GM19328 (cell line): Measurements from ENCODE around the gene PRDM16.

Experiments
- ATAC-seq: cut with Tn5 transposase; IDR thresholded peaks from one replicate; pipeline ENCODE4 v1.9.1; 2021; ENCODE audit warnings: mild to moderate bottlenecking, moderate library complexity; ENCODE audit not compliant: unreplicated experiment

PRDM16 gene

DNA sequence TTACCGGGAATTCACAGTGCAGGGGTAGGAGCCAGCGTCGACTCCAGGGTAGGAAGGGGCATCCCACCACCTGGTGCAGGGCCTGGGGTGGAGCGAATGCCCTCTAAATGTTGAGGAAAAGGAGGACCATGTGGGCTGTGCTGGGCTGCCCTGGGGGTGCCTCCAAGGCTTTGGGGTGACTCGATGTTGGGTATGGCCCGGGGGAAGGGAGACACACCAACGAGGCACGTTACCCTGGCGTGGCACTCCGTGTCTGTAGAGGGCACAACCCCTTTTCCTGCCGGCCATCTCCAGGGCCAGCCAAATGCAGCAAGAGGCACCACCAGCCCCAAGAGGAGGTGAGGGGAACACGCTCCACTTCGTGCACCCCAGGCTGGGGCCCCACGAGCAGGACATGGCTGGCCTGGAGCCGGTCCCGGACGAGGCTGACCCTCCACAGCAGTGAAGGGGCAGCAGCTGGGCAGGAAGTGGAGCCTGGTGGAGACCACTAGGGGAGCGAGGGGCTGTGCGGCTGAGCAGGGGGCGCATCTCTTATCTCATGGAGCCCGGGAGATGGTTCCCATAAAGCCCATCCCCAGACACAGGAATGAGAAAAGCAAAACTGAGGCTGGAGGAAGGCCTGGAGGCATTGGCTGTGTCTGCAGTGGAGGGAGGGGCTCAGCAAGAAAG, 36.5 kb upstream of the PRDM16 start:
- no peak for ATAC-seq

DNA sequence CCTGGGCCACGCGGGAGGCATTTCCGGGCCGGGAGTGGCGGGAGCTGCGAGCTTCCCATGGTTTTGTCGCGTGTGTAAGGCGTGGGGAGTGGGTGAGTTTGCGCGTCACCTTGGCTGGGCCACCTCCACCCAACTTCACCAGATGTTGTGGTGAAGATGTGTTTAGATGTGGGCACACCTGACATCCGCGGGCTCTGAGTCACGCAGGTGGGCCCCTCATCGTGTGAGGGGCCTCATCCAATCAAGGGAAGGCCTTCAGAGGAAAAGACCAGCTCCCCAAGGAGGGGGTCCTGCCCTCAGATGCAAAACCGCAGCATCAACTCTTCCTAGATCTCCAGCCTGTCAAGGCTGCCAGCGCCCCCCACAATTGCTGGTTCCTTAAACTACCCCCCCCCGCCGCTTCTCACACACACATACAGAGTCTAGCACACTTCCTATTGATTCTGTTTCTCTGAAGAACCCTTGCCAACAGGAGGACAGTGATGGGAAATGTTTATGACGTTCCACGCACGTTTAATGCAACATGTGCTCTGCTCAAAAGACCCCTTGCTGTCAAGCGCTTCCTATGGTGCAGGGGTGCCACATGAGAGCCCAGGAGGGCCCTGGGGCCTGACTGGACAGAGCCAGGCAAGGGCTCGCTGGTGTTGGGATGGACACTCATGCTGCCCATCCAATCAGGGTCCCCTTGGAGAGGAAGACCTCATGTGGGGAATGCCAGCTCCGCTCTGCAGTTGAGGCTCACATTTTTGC, 35.8 kb upstream of the PRDM16 start:
- no peak for ATAC-seq

- ATAC-seq = no peak
Measured at GRCh38 chr1:3033790-3034090, 35.3 kb upstream of the PRDM16 start.

DNA sequence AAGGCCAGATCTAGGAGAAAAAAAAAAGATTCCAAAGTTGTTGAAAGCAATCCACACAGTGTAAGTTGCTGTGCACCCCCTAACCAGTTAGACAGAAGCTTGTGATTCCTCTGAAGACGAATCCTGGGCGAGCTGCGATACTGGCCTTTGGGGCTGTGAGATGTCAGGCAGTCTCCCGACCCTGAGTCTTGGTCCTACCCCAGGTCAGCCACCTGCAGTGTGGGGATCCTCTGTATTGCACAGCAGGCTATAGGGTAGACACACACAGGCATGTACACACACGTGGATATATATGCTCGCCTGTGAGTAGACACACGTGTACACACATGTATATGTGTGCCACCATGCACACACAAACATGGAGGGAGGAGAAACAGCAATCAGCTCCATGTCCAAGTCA, 34.8 kb upstream of the PRDM16 start:
- ATAC-seq = no peak

DNA sequence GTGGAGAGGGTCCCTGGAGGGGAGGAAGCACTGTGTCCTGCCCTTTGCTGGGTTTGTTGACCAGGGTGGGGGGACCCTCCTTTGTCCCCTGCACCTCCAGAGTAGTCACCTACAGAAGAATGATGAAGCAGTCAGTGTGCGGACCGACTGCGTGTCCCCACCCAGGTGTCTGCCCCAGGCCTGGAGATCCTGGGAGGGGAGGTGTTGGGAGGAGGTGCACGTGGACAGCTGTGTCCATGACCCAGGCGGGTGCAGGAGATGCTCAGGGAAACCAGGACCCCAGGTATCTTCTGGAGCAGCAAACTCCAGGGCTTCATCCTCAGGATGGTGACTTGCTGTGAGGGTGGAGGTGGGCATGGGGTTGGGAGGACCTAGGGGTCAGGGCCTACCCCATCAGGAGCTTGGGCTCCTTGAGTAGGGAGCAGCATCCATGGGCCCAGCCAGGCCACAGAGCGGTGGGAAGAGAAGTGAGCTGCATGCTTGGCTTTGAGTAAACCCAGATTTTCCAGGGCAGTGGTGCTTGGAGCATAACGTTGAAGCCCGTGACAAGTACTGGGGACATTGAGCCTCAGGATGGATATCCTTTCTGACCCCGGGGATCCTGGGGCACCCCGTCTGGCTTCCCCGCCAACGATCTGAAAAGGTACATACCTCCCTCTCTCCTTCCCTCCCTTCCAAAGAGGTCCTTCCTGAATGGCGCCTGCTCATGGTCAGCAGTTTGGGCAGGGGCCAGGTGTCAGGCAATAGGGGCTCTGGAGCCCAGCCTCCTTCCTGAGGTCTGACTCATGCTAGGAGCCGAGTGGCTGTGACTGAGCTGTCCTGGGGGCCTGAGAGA, 34.1 kb upstream of the PRDM16 start:
- no peak for ATAC-seq

GRCh38 chr1:3035563-3036446, 33.2 kb upstream of the PRDM16 start:
- ATAC-seq = no peak

GRCh38 chr1:3036447-3037280, 32.3 kb upstream of the PRDM16 start:
- no peak for ATAC-seq

DNA sequence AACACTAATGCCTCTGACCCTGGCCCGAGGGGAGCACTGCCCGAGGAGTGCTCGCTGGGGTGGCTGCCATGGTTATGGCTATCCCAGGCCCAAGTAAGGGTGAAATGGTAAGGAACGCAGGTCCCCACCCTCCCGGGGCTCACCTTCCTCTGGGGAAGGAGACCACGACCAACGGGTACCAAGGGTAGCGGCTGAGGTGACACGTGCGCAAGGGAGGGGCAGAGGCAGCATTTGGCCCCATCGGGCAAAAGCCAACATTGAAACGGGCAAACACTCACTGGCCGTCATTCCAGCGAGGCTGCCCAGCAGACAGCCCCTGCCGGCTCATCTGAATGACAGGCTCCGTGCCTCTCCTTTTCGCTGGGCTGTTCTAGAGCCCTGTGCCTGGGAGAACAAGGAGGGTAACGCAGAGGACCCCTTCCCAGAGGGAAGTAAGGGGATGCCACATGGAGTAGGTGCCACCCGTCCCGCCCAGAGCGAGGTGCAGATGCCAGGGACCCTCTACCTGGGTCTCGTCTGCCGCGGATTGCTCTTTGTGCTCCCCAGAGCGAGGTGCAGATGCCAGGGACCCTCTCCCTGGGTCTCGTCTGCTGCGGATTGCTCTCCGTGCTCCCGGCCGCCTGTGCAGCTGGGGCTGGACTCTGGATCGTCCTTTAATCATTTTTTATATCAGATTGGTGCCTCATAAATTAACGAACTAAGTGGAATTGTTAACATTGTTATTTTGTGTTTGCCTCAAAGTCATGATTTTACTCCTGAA, 31.5 kb upstream of the PRDM16 start:
- no peak for ATAC-seq

DNA sequence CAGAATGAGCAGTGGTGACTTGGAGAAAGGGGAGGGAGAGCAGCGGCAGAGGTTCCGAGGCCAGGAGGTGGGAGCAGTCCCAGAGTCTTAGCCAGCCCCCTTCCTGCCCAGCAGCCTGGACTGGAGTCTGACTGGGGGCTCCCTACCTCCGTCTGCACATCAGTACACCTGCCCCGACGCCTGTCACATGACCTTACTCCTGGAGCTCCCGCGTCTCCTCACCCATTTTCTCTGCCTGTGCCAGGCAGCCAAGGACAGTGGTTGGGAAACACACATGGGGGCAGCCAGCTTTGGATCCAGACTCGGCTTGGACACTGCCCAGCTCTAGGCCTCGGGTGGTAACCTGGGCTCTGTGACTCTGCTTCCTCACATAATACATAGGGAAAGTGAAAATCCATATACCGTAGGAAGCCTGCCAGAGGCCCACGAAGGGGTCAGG, 30.9 kb upstream of the PRDM16 start:
- no peak for ATAC-seq

GRCh38 chr1:3038571-3039181, 30.3 kb upstream of the PRDM16 start:
- ATAC-seq = no peak

DNA sequence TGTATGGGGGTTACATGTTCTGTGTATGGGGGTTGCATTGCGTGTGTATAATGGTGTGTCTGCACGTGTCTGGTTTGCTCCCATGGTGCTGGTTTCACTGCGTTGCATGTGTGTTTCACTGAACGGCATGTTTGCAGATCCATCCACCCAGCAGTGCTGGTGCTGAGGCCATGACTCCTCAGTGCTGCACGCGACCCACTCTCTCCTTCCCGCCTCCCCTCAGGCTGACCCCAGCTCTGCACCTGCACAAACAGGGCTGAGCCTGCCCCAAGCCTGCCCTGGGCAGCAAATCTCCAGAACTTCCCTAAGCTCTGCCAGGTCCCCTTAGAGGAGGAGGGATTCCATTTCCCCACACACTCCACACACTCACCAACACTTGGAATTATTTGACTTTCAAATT, 29.0 kb upstream of the PRDM16 start:
- no peak for ATAC-seq

- no peak for ATAC-seq
Measured at GRCh38 chr1:3042481-3042880, 26.5 kb upstream of the PRDM16 start.

DNA sequence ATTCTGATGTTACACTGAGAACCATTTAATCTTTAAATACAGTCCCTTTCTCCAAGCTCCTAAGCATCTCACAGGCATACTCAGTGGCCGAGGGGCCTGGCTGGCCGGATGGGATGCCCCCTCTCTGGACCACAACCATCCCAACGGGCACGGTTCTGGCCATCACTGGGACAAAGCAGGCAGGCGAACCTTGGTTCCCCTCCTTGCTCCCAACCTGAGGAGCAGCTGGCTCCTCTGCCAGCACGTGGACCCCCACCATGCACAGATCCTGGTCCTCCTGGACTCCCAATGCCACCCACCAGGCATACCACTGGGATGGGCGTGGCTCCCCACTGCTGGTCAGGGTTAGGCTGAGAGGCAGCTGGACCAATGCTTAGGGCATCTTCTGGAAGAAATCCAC, 19.8 kb upstream of the PRDM16 start:
- no peak for ATAC-seq

DNA sequence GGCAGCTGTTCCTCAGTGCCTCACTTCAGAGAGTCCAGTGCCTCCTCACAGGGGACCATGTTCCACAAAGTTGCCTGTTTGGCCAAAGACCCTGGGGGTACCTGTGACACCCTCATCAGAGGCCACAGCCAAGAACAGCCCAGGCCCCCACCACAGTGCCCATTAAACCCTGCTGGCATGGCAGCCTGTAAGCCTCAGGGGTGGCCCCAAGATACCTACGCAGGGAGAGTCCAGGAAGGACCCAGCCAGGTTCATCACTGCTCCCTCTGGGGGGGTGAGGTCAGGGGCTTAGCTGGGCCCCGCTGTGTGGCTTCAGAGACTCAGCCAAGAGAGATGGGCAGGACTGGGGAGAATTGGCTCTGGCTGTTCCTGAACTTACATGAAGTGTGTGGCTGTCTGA, 19.1 kb upstream of the PRDM16 start:
- ATAC-seq = no peak

GRCh38 chr1:3050603-3051002, 18.4 kb upstream of the PRDM16 start:
- no peak for ATAC-seq

DNA sequence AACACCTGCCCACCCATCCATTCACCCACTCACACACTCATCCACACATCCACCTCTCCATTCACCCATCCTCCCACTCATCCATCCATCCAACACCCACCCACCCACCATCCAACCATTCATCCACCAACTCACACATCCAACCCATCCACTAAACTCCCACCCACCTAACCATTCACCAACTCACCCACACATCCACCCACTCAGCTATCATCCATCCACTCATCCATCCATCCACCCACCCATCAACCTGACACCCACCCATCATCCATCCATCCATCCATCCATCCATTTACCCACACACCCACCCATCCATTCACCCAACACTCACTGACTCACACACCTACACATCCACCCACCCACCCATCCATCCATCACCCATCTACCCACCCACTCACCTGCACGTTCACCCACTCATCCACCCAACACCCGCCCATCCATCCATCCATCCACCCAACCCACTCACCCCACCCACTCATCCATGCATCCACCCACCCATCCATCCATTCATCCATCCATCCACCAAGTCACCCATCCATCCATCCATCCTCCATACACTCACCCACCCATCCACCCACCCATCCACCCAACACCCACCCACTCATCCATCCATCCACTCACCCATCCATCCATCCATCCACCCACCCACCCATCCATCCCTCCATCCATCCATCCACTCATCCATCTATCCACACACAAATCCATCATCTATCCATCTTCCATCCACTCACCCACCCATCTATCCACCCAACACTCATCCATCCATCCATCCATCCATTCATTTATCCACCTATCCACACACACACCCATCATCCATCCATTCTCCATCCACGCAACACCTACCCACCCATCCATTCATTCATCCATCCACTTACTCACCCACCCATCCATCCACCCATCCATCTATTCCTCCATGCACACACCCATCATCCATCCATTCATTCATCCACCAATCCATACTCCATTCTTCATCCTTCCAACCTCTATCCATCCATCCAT, 17.4 kb upstream of the PRDM16 start:
- no peak for ATAC-seq

GRCh38 chr1:3052501-3052900, 16.5 kb upstream of the PRDM16 start:
- no peak for ATAC-seq
